Measurements from ENCODE around the gene SLC44A5. TPM values are rescaled to one million over a fixed set of nuclear protein-coding genes. Genes with fewer than 3 reads are reported as not detected.
"Not testable (repeated sequence)": the region's sequence is repeated elsewhere in the genome, so short reads cannot be mapped to it uniquely, and the experiment has no call there.

Gene SLC44A5
- total RNA-seq, 2 donors from 2014 or later = 1.2 to 4.2 TPM

GRCh38 chr1:75245239-75245638 lies 365.7 kb downstream of the SLC44A5 start:
- ATAC-seq = no peak
- intact Hi-C loops (cut with DNase I) = no loop called here
- DNase-seq = no peak

DNA sequence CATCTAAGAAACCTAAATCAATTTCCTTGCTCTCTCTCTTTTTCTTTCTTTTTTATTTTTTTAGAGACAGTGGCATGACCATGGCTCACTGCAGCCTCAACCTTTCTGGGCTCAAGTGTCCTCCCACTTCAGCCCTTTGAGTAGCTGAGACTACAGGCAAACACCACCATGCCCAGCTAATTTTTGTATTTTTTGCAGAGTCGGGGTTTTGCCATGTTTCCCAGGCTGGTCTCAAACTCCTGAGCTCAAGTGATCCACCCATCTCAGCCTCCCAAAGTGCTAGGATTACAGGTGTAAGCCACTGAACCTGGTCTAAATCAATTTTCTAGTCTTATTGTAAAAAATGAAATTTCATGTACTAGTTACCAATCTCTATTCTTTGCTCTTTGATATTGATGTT lies 367.8 kb downstream of the SLC44A5 start:
- no peak for ATAC-seq
- DNase-seq = no peak
- intact Hi-C loops (cut with DNase I) = no loop called here

GRCh38 chr1:75237316-75237715 lies 373.6 kb downstream of the SLC44A5 start:
- ATAC-seq = no peak
- no peak for DNase-seq
- intact Hi-C loops (cut with DNase I) = no loop called here

DNA sequence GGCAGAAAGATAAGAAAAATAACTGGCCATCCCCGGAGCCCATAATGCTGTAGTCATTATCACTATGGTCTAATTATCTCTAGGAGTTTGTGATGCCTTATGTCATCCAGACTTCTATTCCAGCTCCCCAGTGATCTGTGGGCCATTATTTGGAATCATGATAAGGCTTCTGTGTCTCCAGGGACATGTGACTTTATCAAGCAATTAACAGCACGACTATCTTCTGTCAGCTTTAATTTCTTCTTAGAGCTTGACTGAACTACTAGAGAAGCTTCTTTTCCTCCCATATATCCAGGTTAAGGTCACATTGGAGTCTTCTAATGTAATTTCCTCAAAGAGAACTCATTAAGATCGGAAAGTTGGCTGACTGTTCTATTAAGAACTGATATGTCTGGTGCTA lies 376.4 kb downstream of the SLC44A5 start:
- intact Hi-C loops (cut with DNase I) = no loop called here
- DNase-seq (no peak), ATAC-seq (no peak)

DNA sequence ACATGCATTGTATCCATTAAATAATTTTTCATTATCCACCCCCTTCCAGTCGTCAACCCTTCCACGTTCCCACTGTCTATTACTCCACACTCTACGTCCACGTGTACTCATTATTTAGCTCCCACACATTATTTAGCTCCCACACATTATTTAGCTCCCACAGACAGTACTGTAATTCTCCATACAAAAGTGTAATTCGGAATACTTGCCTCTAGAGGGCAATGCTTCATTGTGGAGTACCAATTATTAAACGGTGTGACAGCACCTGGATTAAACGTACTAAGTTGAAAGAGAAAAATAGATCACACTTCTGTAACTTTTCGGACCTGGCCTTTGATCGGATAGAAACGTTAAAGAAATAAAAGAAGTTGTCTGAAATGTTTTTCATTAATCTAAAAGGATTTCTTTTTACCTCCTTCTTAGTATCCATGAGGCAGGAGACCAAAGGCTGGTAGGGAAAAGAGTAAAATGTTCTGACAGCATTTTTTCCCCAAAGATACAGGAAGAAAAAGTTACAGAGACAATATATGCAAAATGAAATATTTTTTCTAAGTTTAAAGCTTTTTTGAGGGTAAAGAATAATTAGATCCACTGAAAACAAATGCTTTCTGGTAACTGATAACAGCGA lies 377.5 kb downstream of the SLC44A5 start:
- DNase-seq (no peak), ATAC-seq (peak in 1 of 2 donors; percentile 12)
- intact Hi-C loops (cut with DNase I) = no loop called here

DNA sequence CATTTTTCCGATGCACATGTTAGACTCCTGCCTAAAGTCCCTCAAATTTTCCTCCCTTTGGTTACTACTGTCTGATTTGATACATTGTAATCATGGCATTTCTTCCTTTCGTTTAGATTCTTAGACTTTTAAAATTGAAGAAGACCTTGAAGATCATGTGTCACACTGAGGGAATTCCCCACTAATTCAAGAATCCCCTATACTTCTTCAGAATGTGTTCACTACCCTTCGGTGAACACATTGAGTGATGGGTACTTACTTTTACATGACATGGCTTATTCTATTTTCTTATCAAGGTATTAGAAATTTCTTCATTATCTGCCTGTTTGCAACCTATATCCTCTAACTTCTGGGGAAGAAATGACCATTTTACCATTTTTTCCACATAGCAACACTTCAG lies 390.8 kb downstream of the SLC44A5 start:
- DNase-seq (no peak), ATAC-seq (no peak)
- intact Hi-C loops (cut with DNase I) = no loop called here

GRCh38 chr1:75214017-75214416 lies 396.9 kb downstream of the SLC44A5 start:
- DNase-seq (no peak), ATAC-seq (no peak)
- intact Hi-C loops (cut with DNase I) = no loop called here

DNA sequence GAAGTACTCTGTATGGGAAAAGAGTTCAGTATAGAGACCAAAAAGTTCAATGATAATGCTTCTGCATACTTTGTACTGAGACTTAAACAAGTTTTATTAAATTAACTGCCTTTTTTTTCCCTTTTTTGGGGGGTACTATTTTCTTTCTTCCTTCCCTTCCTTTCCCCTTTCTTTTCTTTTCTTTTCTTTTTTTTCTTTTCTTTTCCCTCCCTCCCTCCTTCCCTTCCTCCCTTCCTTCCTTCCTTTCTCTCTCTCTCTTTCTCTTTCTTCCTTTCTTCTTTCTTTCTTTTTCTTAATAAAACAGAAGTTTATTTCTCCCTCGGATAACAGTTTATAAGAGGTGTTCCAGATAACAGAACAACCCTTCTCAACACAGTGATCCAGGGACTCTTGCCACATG lies 399.3 kb downstream of the SLC44A5 start:
- intact Hi-C loops (cut with DNase I) = no loop called here
- DNase-seq = no peak
- no peak for ATAC-seq

DNA sequence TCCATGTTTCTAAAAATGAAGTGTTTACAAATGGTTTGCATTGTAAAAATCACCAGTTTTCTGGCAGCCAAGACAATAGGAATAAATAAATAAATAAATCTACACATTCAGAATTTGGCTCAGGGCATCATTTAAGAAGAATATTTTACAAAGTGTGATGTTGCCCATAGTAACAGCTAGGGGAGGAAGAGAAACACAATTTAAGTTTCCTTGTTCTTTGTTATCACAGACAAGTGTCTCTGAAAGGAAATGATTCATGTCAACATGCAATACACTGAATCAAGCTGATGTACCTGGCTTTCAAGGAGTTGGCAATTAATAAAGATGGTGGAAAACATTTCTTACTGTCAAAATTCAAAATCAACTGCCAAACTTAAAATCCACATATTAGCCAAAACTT lies 402.1 kb downstream of the SLC44A5 start:
- DNase-seq = no peak
- ATAC-seq = no peak
- intact Hi-C loops (cut with DNase I) = loop anchor here in 1 of 2 donors (10.0 kb wide), 1 partner anchor 434 kb away; no protein-coding TSS in a partner anchor

GRCh38 chr1:75203415-75204277 lies 407.3 kb downstream of the SLC44A5 start:
- peak; percentile 57 to 59 for ATAC-seq
- intact Hi-C loops (cut with DNase I) = loop anchor here (1.0 to 10.0 kb wide), 2 partner anchors 429 to 431 kb away; no protein-coding TSS in a partner anchor
- DNase-seq = no peak

GRCh38 chr1:75202751-75203150 lies 408.2 kb downstream of the SLC44A5 start:
- no peak for ATAC-seq
- intact Hi-C loops (cut with DNase I) = loop anchor here (1.0 to 10.0 kb wide), 2 partner anchors 428 to 430 kb away; no protein-coding TSS in a partner anchor
- no peak for DNase-seq

DNA sequence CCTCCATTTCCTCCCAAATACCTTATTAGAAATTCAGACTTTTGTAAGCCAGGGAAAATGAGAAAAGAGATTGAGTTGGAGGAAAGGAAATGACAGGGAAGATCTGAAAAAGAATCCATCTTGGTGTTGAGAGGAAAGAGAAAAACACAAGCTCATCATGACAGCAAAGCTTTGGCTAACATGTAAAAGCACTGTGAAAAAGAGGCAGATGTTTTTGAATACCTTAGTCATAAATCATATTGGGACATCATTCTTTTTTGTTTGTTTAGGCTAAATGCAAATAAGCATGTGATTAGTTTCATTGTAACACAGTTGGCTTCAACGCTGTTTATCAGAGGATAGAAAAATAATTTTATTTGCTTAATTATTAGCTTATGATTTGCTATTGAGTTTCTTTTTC lies 412.2 kb downstream of the SLC44A5 start:
- DNase-seq = no peak
- ATAC-seq = no peak
- intact Hi-C loops (cut with DNase I) = no loop called here

GRCh38 chr1:75198163-75198562 lies 412.8 kb downstream of the SLC44A5 start:
- intact Hi-C loops (cut with DNase I) = no loop called here
- ATAC-seq (no peak), DNase-seq (no peak)

GRCh38 chr1:75188892-75189291 lies 422.0 kb downstream of the SLC44A5 start:
- no peak for ATAC-seq
- intact Hi-C loops (cut with DNase I) = no loop called here
- no peak for DNase-seq

DNA sequence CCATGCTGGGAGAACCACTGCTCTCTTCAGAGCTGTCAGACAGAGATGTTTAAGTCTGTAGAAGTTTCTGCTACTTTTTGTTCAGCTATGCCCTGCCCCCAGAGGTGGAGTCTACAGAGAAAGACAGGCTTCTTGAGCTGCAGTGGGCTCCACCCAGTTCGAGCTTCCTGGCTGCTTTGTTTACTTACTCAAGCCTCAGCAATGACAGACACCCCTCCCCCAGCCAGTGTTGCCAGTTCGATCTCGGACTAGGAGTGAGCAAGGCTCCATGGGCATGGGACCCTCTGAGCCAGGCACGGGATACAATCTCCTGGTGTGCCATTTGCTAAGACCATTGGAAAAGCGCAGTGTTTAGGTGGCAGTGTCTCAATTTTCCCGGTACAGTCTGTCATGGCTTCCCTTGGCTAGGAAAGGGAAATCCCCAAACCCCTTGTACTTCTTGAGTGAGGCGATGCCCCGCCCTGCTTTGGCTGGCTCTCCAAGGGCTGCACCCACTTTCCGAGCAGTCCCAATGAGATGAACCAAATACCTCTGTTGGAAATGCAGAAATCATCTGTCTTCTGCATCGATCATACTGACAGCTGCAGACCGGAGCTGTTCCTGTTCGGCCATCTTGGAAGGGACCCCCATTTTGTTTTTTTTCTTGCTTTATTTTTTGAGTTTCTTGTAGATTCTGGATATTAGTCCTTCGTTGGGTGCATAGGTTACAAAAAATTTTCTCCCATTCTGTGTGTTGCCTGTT lies 429.5 kb downstream of the SLC44A5 start:
- DNase-seq; intact Hi-C loops (cut with DNase I); ATAC-seq: not testable (repeated sequence)

DNA sequence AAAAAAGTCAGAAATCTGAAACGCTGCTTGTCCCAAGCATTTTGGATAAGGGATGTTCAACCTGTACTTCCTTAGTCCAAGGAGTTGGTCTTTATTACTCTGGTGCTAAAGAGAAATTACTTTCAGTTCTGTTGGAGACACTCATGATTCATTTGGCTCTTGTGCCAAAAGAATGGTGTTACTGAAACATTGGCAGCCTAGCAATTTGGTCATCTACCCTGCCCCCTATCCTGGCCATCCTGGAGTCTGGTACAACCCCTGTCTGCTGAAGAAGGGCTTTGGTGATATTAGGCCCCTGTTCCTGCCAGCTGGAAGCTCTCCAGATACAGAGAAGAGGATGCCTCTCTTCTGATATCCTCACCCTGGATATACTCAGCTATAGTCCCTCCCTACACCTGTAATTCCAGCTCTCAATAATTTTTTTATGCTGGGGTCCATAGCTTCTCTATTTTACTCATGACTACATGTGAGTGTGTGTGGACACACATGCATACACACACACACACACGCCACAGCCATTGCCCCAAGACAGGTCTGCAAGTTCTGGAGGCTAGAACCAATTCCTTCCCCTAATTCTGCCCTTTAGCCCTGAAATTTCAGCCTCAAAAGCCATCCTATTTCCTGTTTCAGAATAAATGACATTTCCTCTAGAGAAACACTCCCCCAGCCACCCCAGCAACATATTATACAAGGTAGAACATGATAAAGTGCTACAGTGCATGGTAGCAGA lies 436.7 kb downstream of the SLC44A5 start:
- ATAC-seq = no peak

GRCh38 chr1:75172556-75172955 lies 438.4 kb downstream of the SLC44A5 start:
- peak in 1 of 2 donors; percentile 70 for ATAC-seq
- no peak for DNase-seq
- intact Hi-C loops (cut with DNase I) = no loop called here

More for the DNA sequence above, 436.7 kb downstream of the SLC44A5 start:
- intact Hi-C loops (cut with DNase I) = no loop called here
- no peak for DNase-seq

GRCh38 chr1:75171876-75172275 lies 439.0 kb downstream of the SLC44A5 start:
- no peak for ATAC-seq
- intact Hi-C loops (cut with DNase I) = no loop called here

GRCh38 chr1:75170981-75171380 lies 439.9 kb downstream of the SLC44A5 start:
- intact Hi-C loops (cut with DNase I) = no loop called here
- DNase-seq (no peak), ATAC-seq (no peak)

More at GRCh38 chr1:75171876-75172275, 439.0 kb downstream of the SLC44A5 start:
- no peak for DNase-seq
